NT2/D1 (cell line): ENCODE measurements around the gene CYP2A6.

Experiments
- YY1 ChIP-seq: IDR thresholded peaks from 2 replicates; pipeline ENCODE4 v1.6.1; 2011; ENCODE audit not compliant: insufficient read length, insufficient read depth
- ZNF274 ChIP-seq: IDR thresholded peaks from 2 replicates; pipeline ENCODE4 v1.6.1; 2011; ENCODE audit warnings: mild to moderate bottlenecking, low read depth, low read length

DNA sequence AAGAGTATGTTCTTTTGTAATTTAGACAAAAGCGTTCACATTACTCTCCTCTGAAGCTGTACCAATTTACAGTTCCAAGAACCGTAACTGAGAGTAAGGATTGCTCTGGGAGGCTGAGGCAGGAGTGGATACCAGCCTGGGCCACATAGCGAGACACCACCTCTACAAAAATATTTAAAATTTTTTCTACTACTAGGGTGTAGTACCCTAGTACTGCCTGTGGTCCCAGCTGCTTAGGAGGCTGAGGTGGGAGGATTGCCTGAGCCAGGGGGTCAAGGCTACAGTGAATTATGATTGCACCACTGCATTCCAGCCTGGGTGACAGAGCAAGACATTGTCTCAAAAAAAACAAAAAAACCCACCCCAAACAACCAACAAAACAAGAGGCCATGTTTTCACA is 12.1 kb upstream of the CYP2A6 start:
- TF ChIP-seq YY1 (no peak), ZNF274 (no peak)
